LNCAP (cell line): ENCODE measurements around the gene ARHGAP28.

Experiments
- CTCF ChIP-seq: fragments of 450-650 bp; IDR thresholded peaks from 2 replicates; pipeline ENCODE4 v1.5.1; 2017; ENCODE audit warnings: mild to moderate bottlenecking

Gene ARHGAP28

GRCh38 chr18:6885992-6886796, 156.7 kb downstream of the ARHGAP28 start:
- TF ChIP-seq CTCF = peak; percentile 76

GRCh38 chr18:6886797-6887330, 157.3 kb downstream of the ARHGAP28 start:
- TF ChIP-seq CTCF = no peak

GRCh38 chr18:6891788-6892187, 162.3 kb downstream of the ARHGAP28 start:
- no peak for TF ChIP-seq CTCF

GRCh38 chr18:6901286-6901926, 171.9 kb downstream of the ARHGAP28 start:
- TF ChIP-seq CTCF = no peak

GRCh38 chr18:6917072-6917471, 187.6 kb downstream of the ARHGAP28 start:
- TF ChIP-seq CTCF = no peak

- peak; percentile 82 for TF ChIP-seq CTCF
These were observed 190.8 kb downstream of the ARHGAP28 start for GRCh38 chr18:6920099-6920955.

GRCh38 chr18:6921571-6921970, 192.1 kb downstream of the ARHGAP28 start:
- no peak for TF ChIP-seq CTCF
